ENCODE results near the gene ZNF532.

DNA sequence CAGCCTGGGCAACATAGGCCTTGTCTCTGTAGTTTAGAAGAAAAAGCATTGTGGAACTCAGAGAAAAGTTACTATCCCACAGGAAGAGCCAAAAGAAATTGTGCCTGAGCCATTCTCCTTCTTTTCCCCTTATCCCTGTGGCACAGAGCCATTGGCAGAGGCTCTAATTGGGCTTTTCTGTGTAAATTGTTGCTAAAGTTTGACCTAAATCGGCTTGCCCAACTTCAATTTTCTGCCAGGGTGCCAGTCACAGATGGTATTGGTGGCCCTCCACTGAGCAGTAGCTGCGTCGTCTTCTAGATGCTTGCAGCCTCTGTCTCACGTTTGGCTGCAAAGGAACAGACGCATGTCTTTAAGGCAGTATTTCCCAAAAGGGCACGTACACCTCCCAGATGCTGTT is 30.3 kb downstream of the ZNF532 start:
- TF ChIP-seq POLR2AphosphoS5 (IDR thresholded peaks at IDR 0.05): no peak
- TF ChIP-seq, protein P1, sequence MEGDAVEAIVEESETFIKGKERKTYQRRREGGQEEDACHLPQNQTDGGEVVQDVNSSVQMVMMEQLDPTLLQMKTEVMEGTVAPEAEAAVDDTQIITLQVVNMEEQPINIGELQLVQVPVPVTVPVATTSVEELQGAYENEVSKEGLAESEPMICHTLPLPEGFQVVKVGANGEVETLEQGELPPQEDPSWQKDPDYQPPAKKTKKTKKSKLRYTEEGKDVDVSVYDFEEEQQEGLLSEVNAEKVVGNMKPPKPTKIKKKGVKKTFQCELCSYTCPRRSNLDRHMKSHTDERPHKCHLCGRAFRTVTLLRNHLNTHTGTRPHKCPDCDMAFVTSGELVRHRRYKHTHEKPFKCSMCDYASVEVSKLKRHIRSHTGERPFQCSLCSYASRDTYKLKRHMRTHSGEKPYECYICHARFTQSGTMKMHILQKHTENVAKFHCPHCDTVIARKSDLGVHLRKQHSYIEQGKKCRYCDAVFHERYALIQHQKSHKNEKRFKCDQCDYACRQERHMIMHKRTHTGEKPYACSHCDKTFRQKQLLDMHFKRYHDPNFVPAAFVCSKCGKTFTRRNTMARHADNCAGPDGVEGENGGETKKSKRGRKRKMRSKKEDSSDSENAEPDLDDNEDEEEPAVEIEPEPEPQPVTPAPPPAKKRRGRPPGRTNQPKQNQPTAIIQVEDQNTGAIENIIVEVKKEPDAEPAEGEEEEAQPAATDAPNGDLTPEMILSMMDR (IDR thresholded peaks at IDR 0.05): no peak
- no peak for TF ChIP-seq POLR2A (IDR thresholded peaks at IDR 0.05)
- TF ChIP-seq EP300 (IDR thresholded peaks at IDR 0.05): no peak
